Sigmoid colon (tissue), 7 donors: ENCODE results near the gene TRIM44. TPM values are rescaled to one million over a fixed set of nuclear protein-coding genes. Genes with fewer than 3 reads are reported as not detected.

ENCODE experiments used
- DNase-seq: peaks from one replicate; pipeline ENCODE4 v3.0.0-alpha.2; 2019
- H3K27ac ChIP-seq, 4 donors: fragments of 200-600 bp; sonication (generic); one replicate each; pipeline ENCODE4 v1.5.1; 2016 to 2019; ENCODE audit warnings: mild to moderate bottlenecking in 1 of 4
- H3K27me3 ChIP-seq, 3 donors: fragments of 200-600 bp; sonication (generic); one replicate each; pipeline ENCODE4 v1.5.1; 2019; ENCODE audit warnings: mild to moderate bottlenecking in 1 of 3
- H3K36me3 ChIP-seq, 4 donors: fragments of 200-600 bp; sonication (generic); one replicate each; pipeline ENCODE4 v1.5.1; 2016 to 2019
- H3K4me1 ChIP-seq, 4 donors: fragments of 200-600 bp; sonication (generic); one replicate each; pipeline ENCODE4 v1.5.1; 2017 to 2019
- H3K4me3 ChIP-seq, 4 donors: fragments of 200-600 bp; sonication (generic); one replicate each; pipeline ENCODE4 v1.5.1; 2017 to 2019; ENCODE audit warnings: mild to moderate bottlenecking in 2 of 4, moderate library complexity in 1 of 4
- H3K9me3 ChIP-seq, 4 donors: fragments of 200-600 bp in 3 of 4; sonication (generic) in 3 of 4; one replicate each; pipeline versions ENCODE4 v1.5.1 to v1.6.1; 2013 to 2019
- CTCF ChIP-seq, 4 experiments: fragments of 450-650 bp in 3 of 4; fragments of 200-600 bp in 1 of 4; IDR thresholded peaks; one replicate each; pipeline ENCODE4 v1.5.1; 2016 to 2019; ENCODE audit warnings: antibody characterized with exemption in 4 of 4, mild to moderate bottlenecking in 3 of 4, moderate library complexity in 2 of 4
- EP300 ChIP-seq, 4 donors: sonication (generic); formaldehyde crosslinking; IDR thresholded peaks; one replicate each; pipeline ENCODE4 v1.6.1; 2017; ENCODE audit warnings: antibody characterized with exemption in 4 of 4
- POLR2A ChIP-seq, 2 donors: fragments of 450-650 bp; IDR thresholded peaks; one replicate each; pipeline ENCODE4 v1.6.1; 2016; ENCODE audit warnings: antibody characterized with exemption in 2 of 2, mild to moderate bottlenecking in 2 of 2, moderate library complexity in 2 of 2
- POLR2AphosphoS5 ChIP-seq, 4 donors: sonication (generic); formaldehyde crosslinking; IDR thresholded peaks; one replicate each; pipeline ENCODE4 v1.6.1; 2017; ENCODE audit warnings: antibody characterized with exemption in 4 of 4
- WGBS, 2 donors: extraction: QIAGEN DNeasy Blood & Tissue Kit; methylation state at CpG; one replicate each; pipeline ENCODE4 v1.1.7; 2013; 5-methylcytosine and 5-hydroxymethylcytosine counted together
- intact Hi-C: fragments of 100-400 bp; cut with DNase I; formaldehyde crosslinking; loops from one replicate; pipeline ENCODE4 v1.15.1; 2023
- polyA plus RNA-seq, 3 donors: library from polyadenylated mRNA; stranded (reverse); fragments of 200-250 nt; gene quantifications; one replicate each; pipeline ENCODE4 v1.2.3, GENCODE V29; 2013
- total RNA-seq, 4 donors: library from RNA; depleted of rRNA; stranded (reverse); fragments of >200 nt; gene quantifications; one replicate each; pipeline ENCODE4 v1.1.0, GENCODE V29; 2016
- donor health status: healthy with polysubstance abuse.
- donor health status: Bipolar disorder and iron deficiency.
- donor health status: healthy.

The TRIM44 gene
- total and polyA plus RNA-seq, 7 donors: 8.4 to 97.2 (median 23.0) TPM

GRCh38 chr11:35677904-35678303, 15.3 kb downstream of the TRIM44 start:
- Histone ChIP-seq H3K4me1 (peaks cover 0 to 39% (median 29%) of the 10 kb centered on the region in 4 donors), H3K4me3 (no peak overlapping the region), H3K27ac (no peak overlapping the region), H3K36me3 (no peaks in the 10 kb centered on the region), H3K9me3 (no peaks in the 10 kb centered on the region), H3K27me3 (no peaks in the 10 kb centered on the region)
- 97 to 98% methylated on average over 1 of the region's 1 CpG for WGBS, 2 donors
- TF ChIP-seq POLR2A (IDR thresholded peaks at IDR 0.05) (no peak), EP300 (IDR thresholded peaks at IDR 0.05) (no peak), POLR2AphosphoS5 (IDR thresholded peaks at IDR 0.05) (no peak), CTCF (IDR thresholded peaks at IDR 0.05) (no peak)
- DNase-seq: no peak
- intact Hi-C loops: no loop called here

- no peak overlapping the region for H3K4me3 ChIP-seq
- peaks cover 0 to 42% (median 30%) of the 10 kb centered on the region in 4 donors for H3K4me1 ChIP-seq
- H3K36me3 ChIP-seq: no peaks in the 10 kb centered on the region
- WGBS, 2 donors: 92% methylated on average over 4 of the region's 4 CpGs
- H3K9me3 ChIP-seq: no peaks in the 10 kb centered on the region
- no peaks in the 10 kb centered on the region for H3K27me3 ChIP-seq
- intact Hi-C loops: no loop called here
- DNase-seq: no peak
- TF ChIP-seq POLR2A (IDR thresholded peaks at IDR 0.05) (no peak), CTCF (IDR thresholded peaks at IDR 0.05) (no peak), EP300 (IDR thresholded peaks at IDR 0.05) (no peak), POLR2AphosphoS5 (IDR thresholded peaks at IDR 0.05) (no peak)
- no peak overlapping the region for H3K27ac ChIP-seq
Measured at GRCh38 chr11:35678471-35678870, 15.9 kb downstream of the TRIM44 start.

GRCh38 chr11:35678975-35679374, 16.4 kb downstream of the TRIM44 start:
- Histone ChIP-seq H3K27ac (no peak overlapping the region), H3K4me1 (peaks cover 0 to 46% (median 30%) of the 10 kb centered on the region in 4 donors), H3K27me3 (no peaks in the 10 kb centered on the region), H3K9me3 (no peaks in the 10 kb centered on the region), H3K4me3 (no peak overlapping the region), H3K36me3 (no peaks in the 10 kb centered on the region)
- TF ChIP-seq POLR2A (IDR thresholded peaks at IDR 0.05): no peak
- TF ChIP-seq EP300 (IDR thresholded peaks at IDR 0.05): no peak
- no peak for TF ChIP-seq POLR2AphosphoS5 (IDR thresholded peaks at IDR 0.05)
- no peak for TF ChIP-seq CTCF (IDR thresholded peaks at IDR 0.05)
- 96 to 98% methylated on average over 1 of the region's 1 CpG for WGBS, 2 donors
- DNase-seq: no peak
- intact Hi-C loops: no loop called here

GRCh38 chr11:35680506-35680905, 17.9 kb downstream of the TRIM44 start:
- peaks cover 0 to 7% (median 2%) of the 10 kb centered on the region in 4 donors for H3K36me3 ChIP-seq
- no peaks in the 10 kb centered on the region for H3K9me3 ChIP-seq
- no peak overlapping the region for H3K4me3 ChIP-seq
- H3K4me1 ChIP-seq: peaks cover 0 to 38% (median 27%) of the 10 kb centered on the region in 4 donors
- no peak for TF ChIP-seq CTCF (IDR thresholded peaks at IDR 0.05)
- TF ChIP-seq EP300 (IDR thresholded peaks at IDR 0.05): no peak
- no peak for TF ChIP-seq POLR2AphosphoS5 (IDR thresholded peaks at IDR 0.05)
- no peak for TF ChIP-seq POLR2A (IDR thresholded peaks at IDR 0.05)
- no peak for DNase-seq
- intact Hi-C loops: no loop called here
- 82 to 85% methylated on average over 1 of the region's 1 CpG for WGBS, 2 donors
- no peak overlapping the region for H3K27ac ChIP-seq
- no peaks in the 10 kb centered on the region for H3K27me3 ChIP-seq

GRCh38 chr11:35681163-35681767, 18.7 kb downstream of the TRIM44 start:
- Histone ChIP-seq H3K27ac (no peak overlapping the region), H3K36me3 (peaks cover 0 to 15% (median 5%) of the 10 kb centered on the region in 4 donors), H3K27me3 (no peaks in the 10 kb centered on the region), H3K9me3 (no peaks in the 10 kb centered on the region), H3K4me1 (peaks cover 0 to 30% (median 20%) of the 10 kb centered on the region in 4 donors), H3K4me3 (no peak overlapping the region)
- WGBS, 2 donors: 97 to 98% methylated on average over 1 of the region's 1 CpG
- intact Hi-C loops: no loop called here
- no peak for TF ChIP-seq POLR2A (IDR thresholded peaks at IDR 0.05)
- TF ChIP-seq POLR2AphosphoS5 (IDR thresholded peaks at IDR 0.05): no peak
- no peak for DNase-seq
